ENCODE measurements around the gene KCNK15.
A peak's percentile ranks its signal among the peaks of the same experiment; 100 is the strongest.

The KCNK15 gene

GRCh38 chr20:44736170-44737021 lies 9.3 kb upstream of the KCNK15 start:
- DNase-seq: no peak

- no peak for DNase-seq
Observed at GRCh38 chr20:44737116-44737515, 8.5 kb upstream of the KCNK15 start.

DNA sequence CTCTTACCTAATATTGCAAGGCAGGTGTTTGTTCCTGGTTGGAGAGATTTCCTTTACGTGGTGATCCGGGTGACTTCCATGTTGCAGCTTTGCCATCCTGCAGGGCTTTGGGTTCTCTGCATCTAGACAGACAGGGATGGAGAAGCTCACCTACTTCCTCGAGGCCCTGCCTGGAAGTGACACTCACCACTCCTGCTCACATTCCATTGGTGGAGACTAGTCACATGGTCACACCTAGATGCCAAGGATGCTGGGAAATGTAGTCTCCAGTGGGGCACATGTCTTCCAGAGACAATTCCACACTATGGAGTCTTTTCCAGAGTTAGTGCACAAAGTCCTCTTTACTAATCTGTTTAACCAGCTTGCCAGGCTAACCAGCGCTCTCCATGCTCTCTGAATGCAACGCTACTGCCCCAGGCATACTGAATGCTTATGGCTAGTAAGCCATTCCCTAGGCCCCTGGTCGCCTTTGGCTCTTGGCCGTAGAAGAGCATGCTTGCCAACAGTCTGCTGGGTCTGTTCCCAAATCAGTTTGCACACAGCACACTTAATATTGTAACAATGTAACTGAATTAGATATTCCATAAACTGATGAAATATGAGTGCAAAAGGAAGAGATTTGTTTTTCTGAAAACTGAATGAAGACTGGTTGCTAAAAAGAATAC lies 6.7 kb upstream of the KCNK15 start:
- no peak for DNase-seq

GRCh38 chr20:44739942-44740341 lies 5.7 kb upstream of the KCNK15 start:
- DNase-seq: no peak

DNA sequence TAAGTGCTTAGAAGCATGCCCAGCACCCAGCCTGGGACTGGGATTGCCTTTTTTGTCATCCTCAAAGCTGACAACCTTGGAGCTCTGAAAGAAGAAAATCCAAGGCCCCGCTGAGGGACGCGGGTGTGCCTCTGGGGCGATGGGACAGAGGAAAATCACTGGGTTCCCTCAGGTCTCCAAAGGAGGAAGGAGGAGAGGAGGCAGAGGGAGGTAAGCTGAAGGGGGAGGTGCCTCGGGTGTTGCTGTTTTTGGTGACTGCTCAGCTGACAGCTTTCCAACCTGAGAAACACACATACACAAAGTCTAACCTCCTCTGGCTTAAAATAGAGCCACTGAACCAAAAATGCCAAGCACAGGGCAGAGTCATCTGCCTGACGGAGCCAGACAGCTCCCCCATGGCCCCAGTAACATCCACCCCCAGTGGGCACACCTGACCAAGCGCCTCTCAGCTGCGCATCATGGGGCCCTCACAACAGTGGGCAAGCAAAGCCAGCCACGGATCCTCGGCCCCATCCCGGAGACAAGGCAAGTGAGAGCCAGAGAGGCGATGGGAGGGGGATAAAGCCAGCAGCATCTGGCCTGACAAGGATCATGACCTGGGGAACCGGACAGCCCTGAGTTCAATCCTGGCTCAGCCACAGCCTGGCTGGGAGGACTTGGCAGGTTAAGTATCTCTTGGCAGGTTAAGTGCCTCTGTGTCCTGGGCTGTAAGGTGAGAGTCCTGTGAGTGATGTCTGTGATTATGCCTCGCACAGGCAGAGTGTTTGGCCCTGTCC lies 3.2 kb upstream of the KCNK15 start:
- no peak for DNase-seq

- no peak for DNase-seq
Observed at GRCh38 chr20:44743080-44743701, 2.5 kb upstream of the KCNK15 start.

- DNase-seq: no peak
Observed at GRCh38 chr20:44743916-44744655, 1.6 kb upstream of the KCNK15 start.

DNA sequence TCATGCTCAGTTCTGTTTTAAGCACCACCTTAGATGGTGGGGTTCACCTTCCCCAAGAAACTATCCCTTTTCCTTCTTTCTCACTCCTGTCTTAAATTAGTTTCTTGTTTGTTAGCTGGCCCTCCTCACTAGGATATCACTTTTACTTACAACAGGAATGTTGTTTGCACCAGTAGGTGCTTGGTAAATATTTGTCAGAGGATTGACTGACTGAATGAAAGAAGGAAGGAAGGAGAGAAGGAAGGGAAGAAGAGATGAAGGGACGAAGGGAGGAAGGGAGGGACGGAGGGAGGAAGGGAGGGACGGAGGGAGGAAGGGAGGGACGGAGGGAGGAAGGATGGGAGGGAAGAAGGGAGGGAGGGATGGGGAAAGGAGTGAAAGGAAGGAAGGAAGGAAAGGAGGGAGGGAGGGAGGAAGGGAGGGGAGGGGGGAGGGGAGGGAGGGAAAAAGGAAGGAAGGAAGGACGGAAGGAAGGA lies 505 bp upstream of the KCNK15 start:
- no peak for DNase-seq

- no peak for DNase-seq
Observed at GRCh38 chr20:44746367-44747165, 901 bp downstream of the KCNK15 start.

DNA sequence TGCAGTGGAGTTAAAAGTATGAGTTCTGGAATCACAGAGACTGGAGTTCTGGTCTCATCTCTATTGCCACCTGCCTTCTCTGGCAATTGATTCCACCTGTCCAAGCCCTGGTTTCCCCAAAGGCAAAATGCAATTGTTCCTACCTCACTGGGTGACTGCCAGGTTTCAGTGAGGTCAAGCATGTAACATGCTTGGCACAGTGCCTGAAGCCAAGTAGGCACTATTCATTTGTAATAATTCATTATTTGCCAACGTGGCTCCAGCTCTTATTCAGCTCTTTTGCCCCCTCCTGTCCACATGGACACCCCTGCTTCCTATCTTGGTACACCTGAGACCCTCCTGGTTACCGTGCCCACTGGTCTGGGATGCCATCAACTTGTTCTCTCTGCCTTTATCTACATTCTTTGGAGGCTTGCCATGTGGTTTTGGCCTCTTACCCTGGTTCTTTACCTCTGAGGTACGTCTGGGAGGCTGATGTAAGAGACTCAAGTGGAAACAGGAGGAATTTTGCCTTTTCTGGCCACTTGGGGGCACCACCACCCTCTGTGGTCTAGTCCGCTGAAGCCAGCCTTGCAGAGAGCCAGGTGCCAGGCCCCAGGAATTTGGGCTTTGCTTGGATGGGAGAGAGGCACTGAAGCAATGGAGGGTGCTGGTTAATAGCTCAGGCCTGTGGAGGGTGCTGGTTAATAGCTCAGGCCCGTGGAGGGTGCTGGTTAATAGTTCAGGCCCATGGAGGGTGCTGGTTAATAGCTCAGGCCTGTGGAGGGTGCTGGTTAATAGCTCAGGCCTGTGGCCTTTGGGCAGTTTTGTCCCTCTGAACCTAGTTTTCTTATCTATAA lies 1.7 kb downstream of the KCNK15 start:
- peak; percentile 50 for DNase-seq

- no peak for DNase-seq
Observed at GRCh38 chr20:44748005-44748370, 2.3 kb downstream of the KCNK15 start.

- no peak for DNase-seq
Observed at GRCh38 chr20:44750081-44750805, 4.6 kb downstream of the KCNK15 start.

DNA sequence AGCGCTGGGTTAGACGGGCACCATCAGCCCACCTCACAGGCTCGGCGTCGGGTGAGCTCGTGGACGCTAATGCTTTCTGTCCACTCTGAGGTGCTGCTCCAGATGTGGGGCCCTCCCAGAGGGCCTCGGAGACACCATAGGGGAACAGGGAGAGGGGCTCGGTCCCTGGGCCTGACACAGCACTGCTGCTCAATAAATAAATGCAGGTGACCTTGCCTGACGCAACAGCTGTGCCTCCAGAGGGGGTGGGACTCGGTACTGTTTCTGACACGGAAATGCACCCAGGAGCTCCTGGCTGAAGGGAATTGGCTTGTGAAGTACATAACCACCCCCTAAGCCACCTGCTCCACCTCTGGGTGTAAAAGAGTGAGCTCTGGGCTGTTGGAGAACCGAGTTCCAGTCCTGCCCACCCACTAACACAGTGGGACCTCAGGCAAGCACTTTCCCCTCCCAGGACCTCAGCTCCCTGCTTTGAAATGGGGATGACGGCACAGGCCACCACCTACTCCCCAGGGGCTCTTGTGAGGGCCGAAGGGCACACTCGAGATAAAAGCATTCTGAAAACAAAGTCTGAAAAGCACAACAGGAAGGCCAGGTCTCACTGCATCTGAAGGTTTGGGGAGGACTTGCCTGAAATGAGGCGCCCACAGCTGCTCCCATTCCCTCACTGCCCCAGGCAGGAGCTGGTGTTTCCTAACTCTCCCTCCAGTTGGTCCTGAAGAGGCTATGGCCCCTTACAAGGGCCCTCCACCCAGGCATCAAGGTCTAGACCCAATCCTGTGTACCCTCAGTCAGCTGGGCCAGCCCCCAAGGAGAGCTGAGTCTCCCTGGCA lies 6.7 kb downstream of the KCNK15 start:
- no peak for DNase-seq

GRCh38 chr20:44754554-44754953 lies 8.9 kb downstream of the KCNK15 start:
- DNase-seq: no peak

DNA sequence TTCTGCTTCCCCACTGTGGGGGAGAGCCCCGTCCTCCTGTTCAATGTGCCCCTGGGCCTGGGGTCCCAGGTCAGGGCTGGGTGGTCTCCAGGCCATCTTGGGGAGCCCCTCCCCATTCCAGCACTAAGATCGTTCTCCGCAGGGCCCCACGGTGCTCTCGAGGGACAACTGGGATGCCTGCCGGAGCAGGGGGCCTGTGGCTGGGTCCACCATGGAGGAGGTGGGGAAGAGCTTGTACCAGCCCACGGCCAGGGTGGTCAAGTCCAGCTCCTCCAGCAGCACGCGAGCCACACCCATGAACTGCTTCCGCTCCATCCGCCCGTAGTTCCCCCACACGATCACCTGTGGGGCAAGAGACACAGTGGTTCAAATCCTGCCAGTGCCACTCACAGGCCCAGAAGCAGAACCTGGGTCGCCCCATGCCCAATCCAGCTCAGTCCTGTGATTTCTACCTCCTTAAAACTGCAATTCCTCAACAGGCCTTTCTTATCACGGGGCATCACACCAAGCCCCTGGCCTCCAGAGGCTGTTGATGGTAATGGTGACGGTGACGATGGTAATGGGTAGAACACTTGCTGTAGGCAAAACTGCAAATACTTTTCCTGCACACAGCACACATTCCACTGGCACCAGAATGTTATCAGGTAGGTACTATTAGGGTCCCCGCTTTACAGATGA lies 10.5 kb downstream of the KCNK15 start:
- no peak for DNase-seq

DNA sequence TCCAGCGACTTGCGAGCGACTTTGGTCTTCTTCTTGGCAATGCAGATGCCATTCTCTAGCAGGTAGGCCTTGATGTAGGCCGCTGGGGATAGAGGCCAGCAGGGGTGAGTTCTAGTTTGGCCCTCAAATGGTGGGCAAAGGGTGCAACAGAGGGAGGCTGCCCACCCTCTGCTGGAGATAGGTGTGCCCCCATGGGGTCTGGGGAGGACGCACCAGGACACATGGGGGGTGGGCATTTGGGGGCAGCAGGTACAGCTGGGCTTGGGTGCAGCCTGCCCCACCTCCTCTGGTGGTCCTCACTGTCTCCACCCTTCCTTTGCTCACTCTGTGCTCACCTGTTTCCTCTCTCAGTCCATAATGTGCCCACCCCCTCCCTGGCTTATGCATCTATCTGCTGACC lies 11.3 kb downstream of the KCNK15 start:
- DNase-seq: no peak

DNA sequence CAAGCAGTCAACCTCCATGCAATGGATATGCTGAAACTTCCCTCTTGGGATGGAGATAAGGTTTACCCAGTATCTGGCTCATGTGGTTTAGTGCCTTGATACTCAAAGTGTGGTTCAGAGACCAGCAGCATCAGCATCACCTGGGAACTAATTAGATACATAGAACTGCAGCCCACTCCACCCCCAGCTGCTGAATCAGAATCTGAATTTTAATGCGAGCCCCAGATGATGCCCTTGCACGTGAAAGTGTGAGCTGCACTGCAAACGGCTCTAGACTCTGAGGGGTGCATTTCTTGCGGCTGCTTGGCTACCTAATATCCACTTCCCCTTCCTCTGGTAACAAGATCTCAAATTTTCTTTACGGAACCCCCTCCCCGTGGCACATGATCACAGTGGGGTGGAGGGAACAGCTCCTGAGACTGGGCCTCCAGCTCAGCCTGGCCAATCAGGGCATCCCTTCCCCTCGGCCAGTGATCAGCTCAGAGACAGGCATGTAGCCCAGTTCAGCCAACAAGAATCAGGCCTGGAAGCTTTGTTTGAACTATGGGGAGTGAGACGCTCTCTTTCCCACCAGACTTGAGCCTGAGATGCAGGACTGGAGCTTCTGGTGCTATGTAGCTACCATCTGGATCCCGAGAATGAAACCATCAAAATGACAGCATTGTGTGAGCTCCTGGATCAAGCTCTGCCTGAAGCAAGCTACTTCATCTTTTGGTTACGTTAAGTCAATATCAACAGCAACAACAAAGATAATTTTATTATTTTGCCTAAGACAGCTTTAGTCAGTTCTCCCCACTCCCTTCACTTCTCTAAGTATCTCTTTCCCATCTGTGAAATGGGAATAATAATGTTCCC lies 12.8 kb downstream of the KCNK15 start:
- no peak for DNase-seq

Data from NCI-H2107 (cell line).